H1 (cell line): ENCODE data around the gene SFTPB. TPM values are rescaled to one million over a fixed set of nuclear protein-coding genes. Genes with fewer than 3 reads are reported as not detected.

Experiments
- CBX5 ChIP-seq: fragments of 300-800, 300-1000 bp; sonication (generic); IDR thresholded peaks from 2 replicates; pipeline ENCODE4 v1.7.1; 2016; ENCODE audit warnings: antibody characterized with exemption, low read length, low read depth
- CHD1 ChIP-seq: IDR thresholded peaks from 2 replicates; pipeline ENCODE4 v1.6.1; 2012; ENCODE audit warnings: low read depth, low read length, improper control_type of control experiment
- CREB1 ChIP-seq: IDR thresholded peaks from 2 replicates; pipeline ENCODE4 v1.6.1; 2012; ENCODE audit warnings: inconsistent platforms
- GABPA ChIP-seq: IDR thresholded peaks from 2 replicates; pipeline ENCODE4 v1.6.1; 2011; ENCODE audit warnings: mild to moderate bottlenecking, low read length, moderate library complexity, borderline replicate concordance; ENCODE audit not compliant: insufficient read depth
- KDM4A ChIP-seq: IDR thresholded peaks from one replicate; pipeline ENCODE4 v1.7.1; 2012; ENCODE audit warnings: low read depth, mild to moderate bottlenecking, moderate library complexity, low read length, inconsistent platforms; ENCODE audit not compliant: severe bottlenecking
- PHF8 ChIP-seq: fragments of 200-600 bp; sonication (generic); conservative IDR thresholded peaks from 2 replicates; pipeline ENCODE4 v1.7.1; 2012; ENCODE audit warnings: low read depth, mild to moderate bottlenecking, inconsistent platforms, low read length, moderate library complexity
- RBBP5 ChIP-seq: IDR thresholded peaks from 2 replicates; pipeline ENCODE4 v1.7.1; 2012; ENCODE audit warnings: low read depth, mild to moderate bottlenecking, inconsistent platforms, low read length, moderate library complexity, borderline replicate concordance
- SIRT6 ChIP-seq: IDR thresholded peaks from one replicate; pipeline ENCODE4 v1.7.1; 2012; ENCODE audit warnings: low read length, inconsistent platforms
- SP1 ChIP-seq: IDR thresholded peaks from 2 replicates; pipeline ENCODE4 v1.6.1; 2011; ENCODE audit warnings: low read depth, low read length
- TAF1 ChIP-seq: IDR thresholded peaks from 2 replicates; pipeline ENCODE4 v1.6.1; 2011; ENCODE audit warnings: mild to moderate bottlenecking, low read depth, low read length
- TAF7 ChIP-seq: optimal IDR thresholded peaks from 2 replicates; pipeline ENCODE3; 2011; ENCODE audit warnings: low read depth, mild to moderate bottlenecking, inconsistent platforms, low read length, moderate library complexity, borderline replicate concordance
- ZNF274 ChIP-seq: IDR thresholded peaks from 2 replicates; pipeline ENCODE4 v1.7.0; 2012; ENCODE audit warnings: low read length, borderline replicate concordance; ENCODE audit errors: extremely low read depth
- polyA plus RNA-seq, 7 experiments: library from polyadenylated mRNA; depleted of rRNA in 3 of 7; stranded (reverse) in 5 of 7; unstranded in 2 of 7; fragments of >200 nt in 5 of 7; fragments of 200-250 nt in 2 of 7; gene quantifications; 1 replicate in 5 of 7; 2 replicates in 1 of 7; 4 replicates in 1 of 7; pipeline versions ENCODE4 v1.2.1 to v1.2.3, GENCODE V29; 2011 to 2013; ENCODE audit warnings: missing spikeins in 2 of 7, mixed read lengths in 2 of 7
- total RNA-seq: library from RNA; stranded (reverse); fragmentation: NEBNext Ultra II Directional; extraction: Animal tissue kit (Norgen Biotek cat#: 25700); gene quantifications from 2 replicates; pipeline ENCODE4 v1.2.1, GENCODE V29; 2021
- TF ChIP-seq, protein P1 (sequence below): fragments of 300-600 bp; sonication (generic); IDR thresholded peaks from 2 replicates; pipeline ENCODE4 v1.7.1; 2012; ENCODE audit warnings: low read length, moderate library complexity, mild to moderate bottlenecking, inconsistent platforms; ENCODE audit not compliant: insufficient replicate concordance

The SFTPB gene
- total and polyA plus RNA-seq, 2 of the 8 experiments (the other 6 are each of a cell fraction or from before 2014, with no cell fraction given), result not detected

DNA sequence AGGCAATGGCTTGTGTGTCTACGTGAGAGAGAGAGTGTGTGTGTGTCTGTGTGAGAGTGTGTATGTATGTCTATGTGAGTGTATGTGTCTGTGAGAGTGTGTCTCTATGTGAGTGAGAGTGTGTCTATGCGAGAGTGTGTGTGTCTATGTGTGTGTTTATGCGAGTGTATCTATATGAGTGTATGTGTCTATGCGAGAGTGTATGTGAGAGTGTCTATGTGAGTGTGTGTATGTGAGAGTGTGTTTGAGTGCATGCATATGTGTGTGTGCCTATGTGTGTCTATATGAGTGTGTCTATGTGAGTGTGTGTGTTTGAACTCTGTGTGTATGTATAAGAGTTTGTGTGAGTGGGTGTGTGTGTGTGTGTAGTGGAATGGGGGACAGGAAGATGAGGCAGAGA is 16.4 kb upstream of the SFTPB start (continued):
- TF ChIP-seq, protein P1, sequence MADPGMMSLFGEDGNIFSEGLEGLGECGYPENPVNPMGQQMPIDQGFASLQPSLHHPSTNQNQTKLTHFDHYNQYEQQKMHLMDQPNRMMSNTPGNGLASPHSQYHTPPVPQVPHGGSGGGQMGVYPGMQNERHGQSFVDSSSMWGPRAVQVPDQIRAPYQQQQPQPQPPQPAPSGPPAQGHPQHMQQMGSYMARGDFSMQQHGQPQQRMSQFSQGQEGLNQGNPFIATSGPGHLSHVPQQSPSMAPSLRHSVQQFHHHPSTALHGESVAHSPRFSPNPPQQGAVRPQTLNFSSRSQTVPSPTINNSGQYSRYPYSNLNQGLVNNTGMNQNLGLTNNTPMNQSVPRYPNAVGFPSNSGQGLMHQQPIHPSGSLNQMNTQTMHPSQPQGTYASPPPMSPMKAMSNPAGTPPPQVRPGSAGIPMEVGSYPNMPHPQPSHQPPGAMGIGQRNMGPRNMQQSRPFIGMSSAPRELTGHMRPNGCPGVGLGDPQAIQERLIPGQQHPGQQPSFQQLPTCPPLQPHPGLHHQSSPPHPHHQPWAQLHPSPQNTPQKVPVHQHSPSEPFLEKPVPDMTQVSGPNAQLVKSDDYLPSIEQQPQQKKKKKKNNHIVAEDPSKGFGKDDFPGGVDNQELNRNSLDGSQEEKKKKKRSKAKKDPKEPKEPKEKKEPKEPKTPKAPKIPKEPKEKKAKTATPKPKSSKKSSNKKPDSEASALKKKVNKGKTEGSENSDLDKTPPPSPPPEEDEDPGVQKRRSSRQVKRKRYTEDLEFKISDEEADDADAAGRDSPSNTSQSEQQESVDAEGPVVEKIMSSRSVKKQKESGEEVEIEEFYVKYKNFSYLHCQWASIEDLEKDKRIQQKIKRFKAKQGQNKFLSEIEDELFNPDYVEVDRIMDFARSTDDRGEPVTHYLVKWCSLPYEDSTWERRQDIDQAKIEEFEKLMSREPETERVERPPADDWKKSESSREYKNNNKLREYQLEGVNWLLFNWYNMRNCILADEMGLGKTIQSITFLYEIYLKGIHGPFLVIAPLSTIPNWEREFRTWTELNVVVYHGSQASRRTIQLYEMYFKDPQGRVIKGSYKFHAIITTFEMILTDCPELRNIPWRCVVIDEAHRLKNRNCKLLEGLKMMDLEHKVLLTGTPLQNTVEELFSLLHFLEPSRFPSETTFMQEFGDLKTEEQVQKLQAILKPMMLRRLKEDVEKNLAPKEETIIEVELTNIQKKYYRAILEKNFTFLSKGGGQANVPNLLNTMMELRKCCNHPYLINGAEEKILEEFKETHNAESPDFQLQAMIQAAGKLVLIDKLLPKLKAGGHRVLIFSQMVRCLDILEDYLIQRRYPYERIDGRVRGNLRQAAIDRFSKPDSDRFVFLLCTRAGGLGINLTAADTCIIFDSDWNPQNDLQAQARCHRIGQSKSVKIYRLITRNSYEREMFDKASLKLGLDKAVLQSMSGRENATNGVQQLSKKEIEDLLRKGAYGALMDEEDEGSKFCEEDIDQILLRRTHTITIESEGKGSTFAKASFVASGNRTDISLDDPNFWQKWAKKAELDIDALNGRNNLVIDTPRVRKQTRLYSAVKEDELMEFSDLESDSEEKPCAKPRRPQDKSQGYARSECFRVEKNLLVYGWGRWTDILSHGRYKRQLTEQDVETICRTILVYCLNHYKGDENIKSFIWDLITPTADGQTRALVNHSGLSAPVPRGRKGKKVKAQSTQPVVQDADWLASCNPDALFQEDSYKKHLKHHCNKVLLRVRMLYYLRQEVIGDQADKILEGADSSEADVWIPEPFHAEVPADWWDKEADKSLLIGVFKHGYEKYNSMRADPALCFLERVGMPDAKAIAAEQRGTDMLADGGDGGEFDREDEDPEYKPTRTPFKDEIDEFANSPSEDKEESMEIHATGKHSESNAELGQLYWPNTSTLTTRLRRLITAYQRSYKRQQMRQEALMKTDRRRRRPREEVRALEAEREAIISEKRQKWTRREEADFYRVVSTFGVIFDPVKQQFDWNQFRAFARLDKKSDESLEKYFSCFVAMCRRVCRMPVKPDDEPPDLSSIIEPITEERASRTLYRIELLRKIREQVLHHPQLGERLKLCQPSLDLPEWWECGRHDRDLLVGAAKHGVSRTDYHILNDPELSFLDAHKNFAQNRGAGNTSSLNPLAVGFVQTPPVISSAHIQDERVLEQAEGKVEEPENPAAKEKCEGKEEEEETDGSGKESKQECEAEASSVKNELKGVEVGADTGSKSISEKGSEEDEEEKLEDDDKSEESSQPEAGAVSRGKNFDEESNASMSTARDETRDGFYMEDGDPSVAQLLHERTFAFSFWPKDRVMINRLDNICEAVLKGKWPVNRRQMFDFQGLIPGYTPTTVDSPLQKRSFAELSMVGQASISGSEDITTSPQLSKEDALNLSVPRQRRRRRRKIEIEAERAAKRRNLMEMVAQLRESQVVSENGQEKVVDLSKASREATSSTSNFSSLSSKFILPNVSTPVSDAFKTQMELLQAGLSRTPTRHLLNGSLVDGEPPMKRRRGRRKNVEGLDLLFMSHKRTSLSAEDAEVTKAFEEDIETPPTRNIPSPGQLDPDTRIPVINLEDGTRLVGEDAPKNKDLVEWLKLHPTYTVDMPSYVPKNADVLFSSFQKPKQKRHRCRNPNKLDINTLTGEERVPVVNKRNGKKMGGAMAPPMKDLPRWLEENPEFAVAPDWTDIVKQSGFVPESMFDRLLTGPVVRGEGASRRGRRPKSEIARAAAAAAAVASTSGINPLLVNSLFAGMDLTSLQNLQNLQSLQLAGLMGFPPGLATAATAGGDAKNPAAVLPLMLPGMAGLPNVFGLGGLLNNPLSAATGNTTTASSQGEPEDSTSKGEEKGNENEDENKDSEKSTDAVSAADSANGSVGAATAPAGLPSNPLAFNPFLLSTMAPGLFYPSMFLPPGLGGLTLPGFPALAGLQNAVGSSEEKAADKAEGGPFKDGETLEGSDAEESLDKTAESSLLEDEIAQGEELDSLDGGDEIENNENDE, result no peak
- TF ChIP-seq KDM4A, result no peak
- no peak for TF ChIP-seq RBBP5
- TF ChIP-seq CHD1, result no peak
- TF ChIP-seq CREB1, result no peak
- no peak for TF ChIP-seq TAF7
- TF ChIP-seq TAF1, result no peak
- no peak for TF ChIP-seq SIRT6
- no peak for TF ChIP-seq GABPA
- no peak for TF ChIP-seq SP1
- no peak for TF ChIP-seq PHF8
- no peak for TF ChIP-seq CBX5
- TF ChIP-seq ZNF274, result no peak
